Measurements from ENCODE around the gene POM121L2. TPM values are rescaled to one million over a fixed set of nuclear protein-coding genes. Genes with fewer than 3 reads are reported as not detected.
A peak's percentile ranks its signal among the peaks of the same experiment; 100 is the strongest.

The POM121L2 gene
- total and polyA plus RNA-seq, 9 of the 15 experiments (the other 6 are each of a cell fraction or from before 2014, with no cell fraction given): 0.23 to 0.45 TPM; not detected in 7

GRCh38 chr6:27297857-27298730, 14.0 kb downstream of the POM121L2 start (continued):
- TF ChIP-seq NUFIP1 (IDR thresholded peaks at IDR 0.05; ENCODE audit: partially characterized antibody): peak; percentile 65
- peak; percentile 53; the same call in 1 of the 2 replicates for TF ChIP-seq IRF9 (tag; IDR thresholded peaks at IDR 0.05)
- peak; percentile 76 for TF ChIP-seq SOX6 (IDR thresholded peaks at IDR 0.05)
- no peak for TF ChIP-seq C11orf30 (IDR thresholded peaks at IDR 0.05; ENCODE audit: low read depth)
- TF ChIP-seq GTF2E2 (tag; IDR thresholded peaks at IDR 0.05): no peak
- TF ChIP-seq HBP1 (CRISPR knock-in tag; IDR thresholded peaks at IDR 0.05): no peak
- TF ChIP-seq, protein P1, sequence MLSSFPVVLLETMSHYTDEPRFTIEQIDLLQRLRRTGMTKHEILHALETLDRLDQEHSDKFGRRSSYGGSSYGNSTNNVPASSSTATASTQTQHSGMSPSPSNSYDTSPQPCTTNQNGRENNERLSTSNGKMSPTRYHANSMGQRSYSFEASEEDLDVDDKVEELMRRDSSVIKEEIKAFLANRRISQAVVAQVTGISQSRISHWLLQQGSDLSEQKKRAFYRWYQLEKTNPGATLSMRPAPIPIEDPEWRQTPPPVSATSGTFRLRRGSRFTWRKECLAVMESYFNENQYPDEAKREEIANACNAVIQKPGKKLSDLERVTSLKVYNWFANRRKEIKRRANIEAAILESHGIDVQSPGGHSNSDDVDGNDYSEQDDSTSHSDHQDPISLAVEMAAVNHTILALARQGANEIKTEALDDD (IDR thresholded peaks at IDR 0.05): peak; percentile 77
- TF ChIP-seq ZBTB17 (CRISPR knock-in tag; IDR thresholded peaks at IDR 0.05): no peak
- TF ChIP-seq ZNF143 (CRISPR knock-in tag; IDR thresholded peaks at IDR 0.05): no peak
- TF ChIP-seq NR2F6 (CRISPR knock-in tag; IDR thresholded peaks at IDR 0.05): no peak
- no peak for TF ChIP-seq HSF4 (CRISPR knock-in tag; IDR thresholded peaks at IDR 0.05; ENCODE audit: borderline replicate concordance)
- TF ChIP-seq NFE2 (IDR thresholded peaks at IDR 0.05; ENCODE audit: low read depth): no peak
- no peak for TF ChIP-seq ZNF354B (CRISPR knock-in tag; IDR thresholded peaks at IDR 0.05)
- TF ChIP-seq, protein P2, sequence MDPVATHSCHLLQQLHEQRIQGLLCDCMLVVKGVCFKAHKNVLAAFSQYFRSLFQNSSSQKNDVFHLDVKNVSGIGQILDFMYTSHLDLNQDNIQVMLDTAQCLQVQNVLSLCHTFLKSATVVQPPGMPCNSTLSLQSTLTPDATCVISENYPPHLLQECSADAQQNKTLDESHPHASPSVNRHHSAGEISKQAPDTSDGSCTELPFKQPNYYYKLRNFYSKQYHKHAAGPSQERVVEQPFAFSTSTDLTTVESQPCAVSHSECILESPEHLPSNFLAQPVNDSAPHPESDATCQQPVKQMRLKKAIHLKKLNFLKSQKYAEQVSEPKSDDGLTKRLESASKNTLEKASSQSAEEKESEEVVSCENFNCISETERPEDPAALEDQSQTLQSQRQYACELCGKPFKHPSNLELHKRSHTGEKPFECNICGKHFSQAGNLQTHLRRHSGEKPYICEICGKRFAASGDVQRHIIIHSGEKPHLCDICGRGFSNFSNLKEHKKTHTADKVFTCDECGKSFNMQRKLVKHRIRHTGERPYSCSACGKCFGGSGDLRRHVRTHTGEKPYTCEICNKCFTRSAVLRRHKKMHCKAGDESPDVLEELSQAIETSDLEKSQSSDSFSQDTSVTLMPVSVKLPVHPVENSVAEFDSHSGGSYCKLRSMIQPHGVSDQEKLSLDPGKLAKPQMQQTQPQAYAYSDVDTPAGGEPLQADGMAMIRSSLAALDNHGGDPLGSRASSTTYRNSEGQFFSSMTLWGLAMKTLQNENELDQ (CRISPR knock-in tag; IDR thresholded peaks at IDR 0.05; ENCODE audit: borderline replicate concordance): peak; percentile 75; the same call in 1 of the 2 replicates
- TF ChIP-seq, protein P3, sequence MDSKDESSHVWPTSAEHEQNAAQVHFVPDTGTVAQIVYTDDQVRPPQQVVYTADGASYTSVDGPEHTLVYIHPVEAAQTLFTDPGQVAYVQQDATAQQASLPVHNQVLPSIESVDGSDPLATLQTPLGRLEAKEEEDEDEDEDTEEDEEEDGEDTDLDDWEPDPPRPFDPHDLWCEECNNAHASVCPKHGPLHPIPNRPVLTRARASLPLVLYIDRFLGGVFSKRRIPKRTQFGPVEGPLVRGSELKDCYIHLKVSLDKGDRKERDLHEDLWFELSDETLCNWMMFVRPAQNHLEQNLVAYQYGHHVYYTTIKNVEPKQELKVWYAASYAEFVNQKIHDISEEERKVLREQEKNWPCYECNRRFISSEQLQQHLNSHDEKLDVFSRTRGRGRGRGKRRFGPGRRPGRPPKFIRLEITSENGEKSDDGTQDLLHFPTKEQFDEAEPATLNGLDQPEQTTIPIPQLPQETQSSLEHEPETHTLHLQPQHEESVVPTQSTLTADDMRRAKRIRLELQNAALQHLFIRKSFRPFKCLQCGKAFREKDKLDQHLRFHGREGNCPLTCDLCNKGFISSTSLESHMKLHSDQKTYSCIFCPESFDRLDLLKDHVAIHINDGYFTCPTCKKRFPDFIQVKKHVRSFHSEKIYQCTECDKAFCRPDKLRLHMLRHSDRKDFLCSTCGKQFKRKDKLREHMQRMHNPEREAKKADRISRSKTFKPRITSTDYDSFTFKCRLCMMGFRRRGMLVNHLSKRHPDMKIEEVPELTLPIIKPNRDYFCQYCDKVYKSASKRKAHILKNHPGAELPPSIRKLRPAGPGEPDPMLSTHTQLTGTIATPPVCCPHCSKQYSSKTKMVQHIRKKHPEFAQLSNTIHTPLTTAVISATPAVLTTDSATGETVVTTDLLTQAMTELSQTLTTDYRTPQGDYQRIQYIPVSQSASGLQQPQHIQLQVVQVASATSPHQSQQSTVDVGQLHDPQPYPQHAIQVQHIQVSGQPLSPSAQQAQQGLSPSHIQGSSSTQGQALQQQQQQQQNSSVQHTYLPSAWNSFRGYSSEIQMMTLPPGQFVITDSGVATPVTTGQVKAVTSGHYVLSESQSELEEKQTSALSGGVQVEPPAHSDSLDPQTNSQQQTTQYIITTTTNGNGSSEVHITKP (IDR thresholded peaks at IDR 0.05; ENCODE audit: partially characterized antibody): peak; percentile 5
- TF ChIP-seq ZNF41 (CRISPR knock-in tag; conservative IDR thresholded peaks at IDR 0.05): 0 out of 2 replicates have a peak, but pooled peaks have one; percentile 27
- peak; percentile 62; the same call in 1 of the 2 replicates for TF ChIP-seq DPF2 (IDR thresholded peaks at IDR 0.05)
